Activated naive CD8-positive, alpha-beta T cell treated with anti-CD3 and anti-CD28 coated beads, Interleukin-2, amount 10 ng/mL, durations not matched to agents 7 days and 5 days (primary cell): ENCODE measurements around the gene EPN1. TPM values are rescaled to one million over a fixed set of nuclear protein-coding genes. Genes with fewer than 3 reads are reported as not detected.
"Not testable (repeated sequence)": the region's sequence is repeated elsewhere in the genome, so short reads cannot be mapped to it uniquely, and the experiment has no call there.

Experiments
- ATAC-seq: fragments of 150-1000 bp; cut with Tn5 transposase; one replicate; pipeline ENCODE4 v1.10.0; 2021; ENCODE audit warnings: low read depth, moderate library complexity
- POLR2A ChIA-PET: fragments of 350-600 bp; sonication (Branson Sonifier 250); formaldehyde crosslinking; loops from one replicate; lab custom pipeline; 2021; ENCODE audit warnings: antibody characterized with exemption; lab: Charles Lee
- DNase-seq: peaks from one replicate; pipeline ENCODE4 v3.0.0; 2021
- H3K27ac Mint-ChIP-seq: one replicate; pipeline ENCODE4 v1.8.0; 2022; ENCODE audit warnings: mild to moderate bottlenecking, mixed read lengths
- H3K27me3 Mint-ChIP-seq: one replicate; pipeline ENCODE4 v1.8.0; 2022; ENCODE audit warnings: mild to moderate bottlenecking, moderate library complexity, mixed read lengths
- H3K36me3 Mint-ChIP-seq: one replicate; pipeline ENCODE4 v1.8.0; 2021; ENCODE audit warnings: mild to moderate bottlenecking, mixed read lengths
- H3K4me1 Mint-ChIP-seq: one replicate; pipeline ENCODE4 v1.8.0; 2021; ENCODE audit warnings: mixed read lengths
- H3K4me3 Mint-ChIP-seq: one replicate; pipeline ENCODE4 v1.8.0; 2022; ENCODE audit warnings: mild to moderate bottlenecking, moderate library complexity, mixed read lengths
- H3K9me3 Mint-ChIP-seq: one replicate; pipeline ENCODE4 v1.8.0; 2021; ENCODE audit warnings: mixed read lengths
- total RNA-seq, 2 experiments: library from RNA; stranded (reverse); gene quantifications; one replicate each; pipeline ENCODE4 v1.2.3, GENCODE V29; 2021

Gene EPN1
- total RNA-seq, 2 experiments from 2014 or later: 55.3 to 58.2 TPM

DNA sequence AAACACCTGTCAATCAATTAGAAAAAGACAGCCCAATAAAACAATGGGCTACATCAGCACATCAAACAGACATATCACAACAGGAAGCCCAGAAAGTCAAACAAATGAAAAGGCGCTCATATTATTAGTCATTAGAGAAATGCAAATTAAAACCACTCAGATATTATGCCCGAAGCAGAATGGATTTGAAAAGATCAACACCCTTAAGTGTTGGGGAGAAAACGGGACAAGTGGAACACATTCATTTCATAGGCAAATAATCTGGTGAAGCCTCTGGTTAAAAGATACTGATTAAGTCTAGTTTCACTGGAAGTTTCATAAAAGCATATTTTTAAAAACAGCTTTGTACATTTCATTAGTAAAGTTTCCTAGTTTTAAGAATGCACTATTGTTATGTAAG is 45.8 kb downstream of the EPN1 start:
- Mint-ChIP-seq H3K4me1 (no peaks in the 10 kb centered on the region), H3K9me3 (peaks cover 14% of the 10 kb centered on the region), H3K4me3 (no peak overlapping the region), H3K36me3 (no peaks in the 10 kb centered on the region), H3K27me3 (peaks cover 20% of the 10 kb centered on the region), H3K27ac (no peak overlapping the region)
- POLR2A ChIA-PET: no interaction called here
- ATAC-seq (no peak), DNase-seq (no peak)

DNA sequence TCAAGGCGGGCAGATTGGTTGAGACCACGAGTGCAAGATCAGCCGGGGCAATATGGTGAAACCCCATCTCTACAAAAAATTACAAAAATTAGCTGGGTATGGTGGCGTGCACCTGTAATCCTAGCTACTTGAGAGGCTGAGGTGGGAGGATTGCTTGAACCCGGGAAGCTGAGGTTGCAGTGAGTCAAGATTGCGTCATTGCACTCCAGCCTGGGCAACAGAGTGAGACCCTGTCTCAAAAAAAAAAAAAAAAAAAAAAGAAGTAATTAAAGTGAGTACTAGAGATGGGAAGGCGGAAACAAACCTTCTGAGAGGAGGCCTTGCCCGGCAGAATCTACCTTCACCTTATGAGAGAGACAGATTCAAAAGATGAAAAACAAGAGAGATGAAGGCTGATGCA is 48.5 kb downstream of the EPN1 start:
- H3K4me1 Mint-ChIP-seq: no peaks in the 10 kb centered on the region
- no peak overlapping the region for H3K27ac Mint-ChIP-seq
- ATAC-seq: no peak
- POLR2A ChIA-PET: no interaction called here
- no peaks in the 10 kb centered on the region for H3K36me3 Mint-ChIP-seq
- no peak for DNase-seq
- H3K4me3 Mint-ChIP-seq: no peak overlapping the region
- peaks cover 17% of the 10 kb centered on the region for H3K27me3 Mint-ChIP-seq
- H3K9me3 Mint-ChIP-seq: peaks cover 14% of the 10 kb centered on the region

DNA sequence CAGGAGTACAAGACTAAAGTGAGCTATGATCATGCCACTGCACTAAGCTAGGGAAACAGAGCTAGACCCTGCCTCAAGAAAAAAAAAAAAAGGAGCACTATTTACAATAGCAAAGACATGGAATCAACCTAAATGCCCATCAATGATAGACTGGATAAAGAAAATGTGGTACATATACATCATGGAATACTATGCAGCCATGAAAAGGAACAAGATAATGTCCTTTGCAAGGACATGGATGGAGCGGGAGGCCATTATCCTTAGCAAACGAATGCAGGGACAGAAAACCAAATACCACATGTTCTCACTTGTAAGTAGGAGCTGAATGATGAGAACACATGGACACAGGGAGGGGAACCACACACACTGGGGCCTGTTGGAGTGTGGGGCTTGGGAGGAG is 55.4 kb downstream of the EPN1 start:
- H3K27ac Mint-ChIP-seq, DNase-seq, H3K9me3 Mint-ChIP-seq, H3K4me1 Mint-ChIP-seq, H3K36me3 Mint-ChIP-seq, POLR2A ChIA-PET, H3K27me3 Mint-ChIP-seq, H3K4me3 Mint-ChIP-seq, ATAC-seq: not testable (repeated sequence)

DNA sequence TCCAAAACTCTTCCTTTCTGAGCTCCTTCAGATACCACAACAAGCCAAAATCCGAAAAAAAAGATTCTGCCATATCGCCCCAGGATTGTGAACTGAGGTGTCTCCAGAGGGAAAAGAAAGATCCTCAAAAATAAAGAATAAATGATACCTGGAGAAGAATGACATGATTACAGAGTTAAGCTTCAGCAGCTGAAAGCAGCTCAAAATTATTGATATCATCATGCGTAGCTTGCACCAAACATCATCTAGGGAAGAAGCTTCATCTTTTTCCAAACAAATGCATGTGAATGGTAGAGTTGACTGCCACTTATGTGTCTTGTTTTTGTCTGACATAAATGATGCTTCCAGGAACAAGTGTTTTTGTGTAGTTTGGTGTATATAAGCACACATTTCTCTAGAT is 63.3 kb downstream of the EPN1 start, which contains the start of gene NLRP9:
TSS of gene NLRP9 (minus strand) at position 101 of the 400 bp plus-strand sequence. CDS start at position 73, 28 bp downstream.
- Mint-ChIP-seq H3K4me1 (no peaks in the 10 kb centered on the region), H3K4me3 (no peak within 1 kb of the TSS), H3K36me3 (no peaks in the 10 kb centered on the region), H3K27me3 (peaks cover 3% of the 10 kb centered on the region), H3K9me3 (no peaks in the 10 kb centered on the region), H3K27ac (no peak within 1 kb of the TSS)
- DNase-seq (no peak), ATAC-seq (no peak)
- POLR2A ChIA-PET: no interaction called here

- Mint-ChIP-seq H3K9me3 (no peaks in the 10 kb centered on the region), H3K36me3 (no peaks in the 10 kb centered on the region), H3K4me1 (no peaks in the 10 kb centered on the region), H3K4me3 (no peak overlapping the region), H3K27ac (no peak overlapping the region), H3K27me3 (no peaks in the 10 kb centered on the region)
- POLR2A ChIA-PET: no interaction called here
- ATAC-seq (no peak), DNase-seq (no peak)
These were observed 75.7 kb downstream of the EPN1 start for GRCh38 chr19:55750715-55751114.

DNA sequence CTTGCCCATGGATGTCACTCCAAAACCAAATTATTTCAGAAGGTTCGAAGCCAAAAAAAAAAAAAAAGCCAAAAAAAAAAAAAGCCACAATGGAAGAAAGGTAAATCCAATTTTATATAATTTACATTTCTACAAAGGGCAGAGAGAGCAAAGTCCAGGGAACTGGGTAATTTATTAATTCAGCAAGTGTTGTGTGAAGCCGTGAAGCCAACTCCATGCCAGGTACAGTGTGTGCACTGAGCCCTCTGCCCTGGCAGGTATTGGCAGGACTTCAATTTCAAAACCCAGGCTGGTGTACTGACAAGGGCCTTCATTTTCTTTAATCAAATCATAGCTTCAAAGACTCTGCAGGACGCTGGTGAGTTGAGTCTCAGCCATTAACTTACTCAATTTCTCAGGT is 78.4 kb downstream of the EPN1 start:
- DNase-seq (no peak), ATAC-seq (no peak)
- no peak overlapping the region for H3K27ac Mint-ChIP-seq
- H3K36me3 Mint-ChIP-seq: no peaks in the 10 kb centered on the region
- H3K9me3 Mint-ChIP-seq: no peaks in the 10 kb centered on the region
- H3K4me1 Mint-ChIP-seq: no peaks in the 10 kb centered on the region
- no peaks in the 10 kb centered on the region for H3K27me3 Mint-ChIP-seq
- H3K4me3 Mint-ChIP-seq: no peak overlapping the region
- POLR2A ChIA-PET: no interaction called here

DNA sequence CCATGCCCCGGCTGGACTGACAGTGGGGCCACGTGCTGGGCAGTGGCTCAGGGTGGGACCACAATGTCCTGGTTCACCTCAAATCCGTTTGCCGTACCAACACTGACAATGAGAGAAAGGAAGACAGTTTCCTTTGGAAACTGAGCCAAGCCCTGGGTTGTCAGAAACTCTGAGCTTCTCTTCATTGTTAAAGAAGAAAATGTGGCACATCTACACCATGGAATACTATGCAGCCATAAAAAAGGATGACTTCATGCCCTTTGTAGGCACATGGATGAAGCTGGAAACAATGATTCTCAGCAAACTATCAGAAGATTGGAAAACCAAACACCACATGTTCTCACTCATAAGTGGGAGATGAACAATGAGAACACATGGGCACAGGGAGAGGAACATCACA is 81.8 kb downstream of the EPN1 start:
- H3K27me3 Mint-ChIP-seq, ATAC-seq, H3K4me1 Mint-ChIP-seq, H3K9me3 Mint-ChIP-seq, H3K36me3 Mint-ChIP-seq, H3K4me3 Mint-ChIP-seq, H3K27ac Mint-ChIP-seq, POLR2A ChIA-PET, DNase-seq: not testable (repeated sequence)

DNA sequence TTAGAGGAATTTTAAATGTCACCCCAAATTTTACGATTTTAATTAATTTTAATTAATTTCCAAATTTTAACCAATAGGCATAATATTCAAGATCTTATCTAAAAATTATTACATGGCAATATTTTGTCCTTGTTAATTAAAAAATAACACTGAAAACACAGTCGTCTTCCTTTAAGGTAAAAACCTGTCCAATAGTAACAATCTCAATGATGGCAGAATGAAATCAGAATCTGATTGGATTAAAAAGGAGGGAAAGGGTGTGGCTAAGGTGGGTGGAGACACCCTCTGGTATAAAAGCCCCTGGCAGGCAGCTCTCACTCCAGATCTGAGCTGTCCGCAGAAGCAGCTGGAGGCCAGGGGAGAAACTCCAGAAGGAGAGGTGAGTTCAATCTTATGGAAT is 83.8 kb downstream of the EPN1 start, which contains the start of gene RFPL4A:
TSS of gene RFPL4A (plus strand) at position 301 of the 400 bp plus-strand sequence. CDS start 2,704 bp downstream, outside the sequence.
- H3K36me3 Mint-ChIP-seq, H3K27ac Mint-ChIP-seq, ATAC-seq, POLR2A ChIA-PET, H3K9me3 Mint-ChIP-seq, DNase-seq, H3K4me3 Mint-ChIP-seq, H3K27me3 Mint-ChIP-seq, H3K4me1 Mint-ChIP-seq: not testable (repeated sequence)

Other genes starting within 250 kb of the EPN1 start
- gene SHISA7, start 231.9 kb upstream of the EPN1 start, total RNA-seq: not detected
- gene ISOC2, start 213.6 kb upstream of the EPN1 start, total RNA-seq: 10 to 100 TPM; 13.7 to 16.8 TPM
- not detected for gene C19orf85, start 210.5 kb upstream of the EPN1 start, total RNA-seq
- 10 to 100 TPM in 1 of 2 experiments, 1 to 10 TPM in 1; 9.4 to 11.5 TPM for gene ZNF628, start 198.6 kb upstream of the EPN1 start, total RNA-seq
- 10 to 100 TPM; 14.5 to 15.0 TPM for gene NAT14, start 190.0 kb upstream of the EPN1 start, total RNA-seq
- gene SSC5D, start 186.8 kb upstream of the EPN1 start, total RNA-seq: 1 to 10 TPM in 1 of 2 experiments, under 1 TPM in 1; 0.86 to 1.1 TPM
- gene SBK2, start 138.1 kb upstream of the EPN1 start, total RNA-seq: not detected
- gene SBK3, start 129.7 kb upstream of the EPN1 start, total RNA-seq: not detected
- 10 to 100 TPM; 10.1 to 10.4 TPM for gene ZNF579, start 94.4 kb upstream of the EPN1 start, total RNA-seq
- gene FIZ1, start 75.7 kb upstream of the EPN1 start, total RNA-seq: 10 to 100 TPM; 16.0 to 18.4 TPM
- gene ZNF524, start 74.9 kb upstream of the EPN1 start, total RNA-seq: 10 to 100 TPM; 25.2 to 26.6 TPM
- 10 to 100 TPM; 18.3 to 18.6 TPM for gene ZNF865, start 69.6 kb upstream of the EPN1 start, total RNA-seq
- 1 to 10 TPM; 6.3 to 7.6 TPM for gene ZNF784, start 50.7 kb upstream of the EPN1 start, total RNA-seq
- gene ZNF580, start 34.2 kb upstream of the EPN1 start, total RNA-seq: 10 to 100 TPM; 56.6 to 59.8 TPM
- 10 to 100 TPM; 28.6 to 31.7 TPM for gene ZNF581, start 31.6 kb upstream of the EPN1 start, total RNA-seq
- gene CCDC106, start 27.0 kb upstream of the EPN1 start, total RNA-seq: 10 to 100 TPM; 12.1 to 13.4 TPM
- gene U2AF2, start 20.2 kb upstream of the EPN1 start, total RNA-seq: 100 to 1,000 TPM; 257 to 267 TPM
- gene NLRP9, start 63.2 kb downstream of the EPN1 start, total RNA-seq: not detected
- not detected for gene RFPL4A, start 83.9 kb downstream of the EPN1 start, total RNA-seq
- gene RFPL4AL1, start 93.9 kb downstream of the EPN1 start, total RNA-seq: not detected
- gene NLRP11, start 156.8 kb downstream of the EPN1 start, total RNA-seq: not detected
- gene NLRP4, start 161.3 kb downstream of the EPN1 start, total RNA-seq: not detected